Activated CD8-positive, alpha-beta memory T cell treated with anti-CD3 and anti-CD28 coated beads for 36 hours (primary cell): ENCODE measurements around the gene AXIN1. TPM values are rescaled to one million over a fixed set of nuclear protein-coding genes. Genes with fewer than 3 reads are reported as not detected.

ENCODE experiments used
- CTCF ChIA-PET: fragments of 350-600 bp; sonication (Branson Sonifier 250); formaldehyde crosslinking; loops from one replicate; lab custom pipeline; 2021; ENCODE audit warnings: antibody characterized with exemption; lab: Charles Lee
- POLR2A ChIA-PET: fragments of 350-600 bp; sonication (Branson Sonifier 250); formaldehyde crosslinking; loops from one replicate; lab custom pipeline; 2021; ENCODE audit warnings: antibody characterized with exemption; lab: Charles Lee
- total RNA-seq, 2 experiments: library from RNA; stranded (reverse); gene quantifications; one replicate each; pipeline ENCODE4 v1.2.3, GENCODE V29; 2021

The AXIN1 gene
- total RNA-seq, 2 experiments from 2014 or later: 24.7 to 25.6 TPM

DNA sequence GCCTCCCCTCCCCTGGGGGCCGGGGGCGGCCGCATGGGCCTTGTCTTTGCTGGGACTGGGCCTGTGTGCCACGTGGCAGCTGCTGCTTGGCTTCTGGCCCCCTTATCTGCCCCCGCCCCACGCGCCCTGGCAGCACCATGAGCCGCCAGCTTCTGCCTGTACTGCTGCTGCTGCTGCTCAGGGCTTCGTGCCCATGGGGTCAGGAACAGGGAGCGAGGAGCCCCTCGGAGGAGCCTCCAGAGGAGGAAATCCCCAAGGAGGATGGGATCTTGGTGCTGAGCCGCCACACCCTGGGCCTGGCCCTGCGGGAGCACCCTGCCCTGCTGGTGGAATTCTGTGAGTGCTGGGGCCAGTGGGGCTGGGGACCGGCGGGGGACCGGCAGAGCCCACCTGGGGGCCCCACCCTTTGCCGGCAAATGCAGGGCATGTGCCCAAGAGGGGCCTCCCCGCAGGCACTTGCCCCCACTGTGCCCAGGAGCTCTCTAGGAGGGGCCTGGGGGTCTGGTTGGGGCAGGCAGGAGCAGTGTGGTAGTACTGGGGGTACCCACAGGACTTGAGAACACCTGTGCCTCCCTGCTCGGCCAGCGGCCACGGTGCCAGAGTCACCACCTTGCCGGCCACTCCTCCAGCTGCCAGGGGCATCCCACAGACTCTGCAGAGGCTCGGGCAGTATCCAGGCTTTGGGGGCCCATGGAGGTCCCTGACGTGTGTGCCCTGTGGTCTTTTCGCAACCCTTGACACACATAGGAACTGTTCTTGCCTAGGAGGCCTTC, 69.3 kb downstream of the AXIN1 start, which contains the start of gene PDIA2:
TSS of gene PDIA2 (plus strand) at position 132 of the 773 bp plus-strand sequence. CDS start at position 138, 6 bp downstream.
- ChIA-PET CTCF (no interaction called here), POLR2A (no interaction called here)

DNA sequence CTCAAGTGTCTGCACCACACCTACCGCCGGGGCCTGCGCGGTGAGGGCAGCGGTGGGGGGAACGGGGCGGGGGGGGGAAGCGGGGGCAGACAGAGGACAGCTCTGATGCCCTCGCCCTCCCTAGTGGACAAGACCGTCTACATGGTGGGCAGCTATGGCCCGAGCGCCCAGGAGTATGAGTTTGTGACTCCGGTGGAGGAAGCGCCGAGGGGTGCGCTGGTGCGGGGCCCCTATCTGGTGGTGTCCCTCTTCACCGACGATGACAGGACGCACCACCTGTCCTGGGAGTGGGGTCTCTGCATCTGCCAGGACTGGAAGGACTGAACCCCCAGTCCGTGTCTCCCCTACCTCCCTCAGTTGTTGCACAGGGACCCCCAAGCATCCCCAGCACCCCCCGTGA, 70.0 kb downstream of the AXIN1 start:
- ChIA-PET POLR2A (no interaction called here), CTCF (no interaction called here)

DNA sequence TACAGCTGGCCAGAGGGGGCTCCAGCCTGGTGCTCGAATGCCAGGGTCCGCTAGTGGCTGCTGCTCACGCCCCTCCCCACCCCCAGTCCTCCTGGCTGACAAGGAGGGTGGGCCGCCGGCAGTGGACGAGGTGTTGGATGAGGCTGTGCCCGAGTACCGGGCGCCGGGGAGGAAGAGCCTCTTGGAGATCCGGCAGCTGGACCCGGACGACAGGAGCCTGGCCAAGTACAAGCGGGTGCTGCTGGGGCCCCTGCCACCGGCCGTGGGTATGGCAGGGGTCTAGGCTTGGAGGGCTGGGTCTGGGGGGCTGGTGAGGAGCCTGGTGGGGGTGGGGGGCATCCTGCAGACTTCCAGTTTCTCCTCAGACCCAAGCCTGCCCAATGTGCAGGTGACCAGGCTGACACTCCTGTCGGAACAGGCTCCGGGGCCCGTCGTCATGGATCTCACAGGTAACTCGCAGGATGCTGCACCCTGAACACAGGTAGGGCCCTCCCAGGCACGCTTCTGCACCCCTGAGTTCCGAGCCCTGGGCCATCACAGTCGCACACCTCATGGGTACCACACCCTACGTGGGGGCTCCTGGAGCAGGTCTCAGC, 70.8 kb downstream of the AXIN1 start:
- ChIA-PET POLR2A (no interaction called here), CTCF (no interaction called here)

DNA sequence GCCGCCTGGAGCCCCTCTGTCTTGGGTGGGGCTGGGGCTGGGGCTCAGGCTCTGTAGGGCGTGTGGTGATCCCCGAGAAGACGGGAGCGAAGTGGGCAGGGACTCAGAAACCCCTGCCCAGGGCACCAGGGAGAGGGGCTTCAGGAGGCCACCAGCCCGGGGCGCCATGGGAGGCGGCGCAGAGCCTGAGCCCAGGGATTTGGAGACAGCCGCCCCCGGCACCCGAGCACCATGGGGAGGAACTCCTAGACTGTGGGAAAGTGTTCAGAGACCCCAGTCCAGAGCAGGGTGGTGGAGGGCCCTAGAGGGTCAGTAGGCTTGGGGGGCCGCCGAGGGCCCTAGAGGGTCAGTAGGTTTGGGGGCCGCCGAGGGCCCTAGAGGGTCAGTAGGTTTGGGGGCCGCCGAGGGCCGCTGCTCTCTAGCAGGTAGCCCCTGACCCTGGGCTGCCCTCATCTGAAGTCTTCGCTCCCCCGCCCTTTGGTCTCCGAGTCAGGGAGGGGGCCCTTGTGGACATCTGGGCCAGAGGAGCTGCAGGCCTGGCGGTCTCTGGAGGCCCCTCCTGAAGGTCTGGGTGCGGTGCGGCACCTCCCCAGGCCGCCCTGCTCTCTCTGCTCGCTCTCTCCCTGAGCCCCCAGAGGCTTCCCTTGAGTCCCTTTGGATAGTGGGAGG, 71.4 kb downstream of the AXIN1 start:
- ChIA-PET POLR2A (no interaction called here), CTCF (no interaction called here)

DNA sequence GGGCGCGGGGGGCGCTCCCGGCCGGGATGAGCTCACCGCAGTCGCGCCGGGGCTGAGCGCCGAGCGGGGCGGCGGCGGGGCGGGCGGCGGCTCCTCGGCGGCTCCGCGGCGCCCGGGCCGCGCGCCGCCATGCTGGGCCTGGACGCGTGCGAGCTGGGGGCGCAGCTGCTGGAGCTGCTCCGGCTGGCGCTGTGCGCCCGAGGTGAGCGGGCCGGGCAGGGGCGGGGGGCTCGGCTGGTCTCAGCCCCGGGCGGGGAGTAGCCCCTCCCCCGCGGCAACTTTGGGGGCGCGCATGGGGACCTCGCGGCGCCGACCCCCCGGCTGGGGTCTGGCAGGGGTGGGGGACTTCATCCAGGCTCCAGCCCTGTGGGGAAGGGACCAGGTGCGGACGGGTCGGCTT, 72.0 kb downstream of the AXIN1 start, which contains the start of gene ARHGDIG:
TSS of gene ARHGDIG (plus strand) at position 40 of the 400 bp plus-strand sequence. CDS start at position 130, 90 bp downstream.
- ChIA-PET CTCF (no interaction called here), POLR2A (no interaction called here)

DNA sequence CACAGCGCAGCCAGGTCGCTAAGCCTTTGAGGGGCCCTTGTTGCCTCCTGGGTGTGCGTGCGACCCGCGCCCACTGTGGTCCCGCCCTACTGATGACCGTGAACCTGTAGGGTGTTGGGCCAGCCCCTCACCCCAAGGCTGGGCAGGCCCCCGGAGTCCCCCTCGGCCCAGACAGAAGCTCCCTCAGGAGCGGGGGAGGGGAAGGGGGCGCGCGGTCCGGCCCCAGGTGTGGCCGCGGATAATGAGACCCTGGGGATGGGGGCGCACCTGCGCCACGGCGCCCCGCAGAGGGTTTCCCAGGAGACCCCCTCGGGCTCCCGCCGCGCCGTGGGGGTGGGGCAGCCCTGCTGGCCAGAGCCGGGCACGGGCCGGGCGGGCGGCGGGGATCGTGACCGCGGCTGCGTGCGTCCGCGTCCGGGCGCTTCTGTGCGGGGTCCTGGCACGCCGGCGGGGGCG, 72.5 kb downstream of the AXIN1 start:
- POLR2A ChIA-PET: interaction anchor here (0.6 kb wide), 1 partner anchor 40 kb away, joined by 4 read pairs; no protein-coding TSS in a partner anchor
- CTCF ChIA-PET: no interaction called here

DNA sequence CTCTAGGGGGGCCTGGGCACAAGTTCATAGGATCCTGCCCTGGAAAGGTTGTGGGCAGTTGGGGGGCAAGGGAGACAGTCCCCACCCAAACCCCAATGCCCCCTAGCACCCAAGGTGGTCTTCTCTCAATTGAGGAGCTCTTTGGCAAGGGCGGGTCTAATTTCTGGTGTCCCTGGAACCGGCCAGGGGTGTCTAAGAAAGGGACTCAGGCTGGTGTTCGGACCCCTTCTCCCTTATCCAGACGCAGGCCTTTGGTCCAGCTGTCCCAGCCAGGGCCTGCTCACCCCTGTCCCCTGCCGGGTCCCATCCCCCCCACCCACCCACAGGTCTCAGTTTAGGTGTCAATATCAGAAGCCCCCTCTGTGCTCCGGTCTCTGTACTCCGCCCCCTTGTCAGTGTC, 73.0 kb downstream of the AXIN1 start:
- ChIA-PET CTCF (no interaction called here), POLR2A (interaction anchor here (0.6 kb wide), 1 partner anchor 39 kb away, joined by 4 read pairs; no protein-coding TSS in a partner anchor)

DNA sequence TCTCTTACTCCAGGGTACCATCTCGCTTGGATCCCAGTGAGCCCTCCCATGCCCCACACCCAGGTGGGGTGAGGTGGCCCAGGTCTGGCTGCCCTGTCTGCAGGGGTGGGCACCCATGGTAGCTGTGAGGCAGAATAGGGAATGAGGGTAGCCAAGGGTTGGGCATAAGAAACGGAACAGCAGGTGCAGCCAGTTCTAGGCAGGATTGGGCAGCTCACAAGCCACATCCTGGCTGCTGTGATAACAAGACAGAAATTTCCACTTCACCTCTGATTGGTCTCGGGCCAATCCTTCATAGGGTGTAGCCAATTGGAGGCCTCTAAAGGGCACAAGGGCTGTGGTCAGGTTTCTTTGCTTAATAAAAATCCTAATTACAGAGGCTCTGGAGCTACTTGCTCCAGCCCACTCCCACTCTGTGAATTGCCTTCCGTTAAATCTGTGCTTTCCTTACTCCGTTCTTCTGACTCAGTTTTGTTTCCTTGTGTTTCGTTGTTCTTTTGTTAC, 73.6 kb downstream of the AXIN1 start:
- ChIA-PET POLR2A (no interaction called here), CTCF (interaction anchor here (0.9 kb wide), 1 partner anchor 44 kb away, joined by 3 read pairs; the partner anchor contains the start of gene FAM234A)

DNA sequence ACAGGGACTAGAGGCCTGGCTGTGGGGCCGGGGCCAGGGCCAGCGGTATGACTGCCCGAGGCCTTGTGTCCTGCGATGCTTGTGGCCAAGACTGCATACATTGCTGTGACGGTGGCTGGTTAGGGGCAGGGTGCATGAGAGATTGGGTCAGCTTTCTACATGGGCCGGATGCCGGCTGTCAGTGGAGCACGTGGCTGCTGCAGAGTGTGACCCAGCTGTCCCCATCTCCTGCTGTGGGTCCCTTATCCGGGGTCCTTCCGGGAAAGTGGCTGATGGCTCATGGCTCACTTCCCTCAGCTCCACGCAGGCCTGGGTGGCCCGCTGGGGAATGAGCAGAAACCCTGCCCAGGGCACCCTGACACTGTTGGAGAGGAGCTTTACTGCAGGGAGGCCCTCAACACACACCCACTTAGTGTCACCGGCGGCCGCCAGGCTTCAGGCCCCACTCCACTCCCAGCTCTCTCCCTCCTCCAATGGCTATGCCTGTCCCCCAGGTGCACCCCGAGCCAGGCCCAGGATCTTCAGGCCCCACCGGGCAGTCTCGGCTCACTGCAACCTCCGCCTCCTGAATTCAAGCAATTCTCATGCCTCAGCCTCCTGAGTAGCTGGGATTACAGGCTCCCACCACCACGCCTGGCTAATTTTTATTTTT, 76.0 kb downstream of the AXIN1 start:
- ChIA-PET CTCF (interaction anchor here (1.0 kb wide), 1 partner anchor 86 kb away, joined by 3 read pairs; no protein-coding TSS in a partner anchor), POLR2A (no interaction called here)

DNA sequence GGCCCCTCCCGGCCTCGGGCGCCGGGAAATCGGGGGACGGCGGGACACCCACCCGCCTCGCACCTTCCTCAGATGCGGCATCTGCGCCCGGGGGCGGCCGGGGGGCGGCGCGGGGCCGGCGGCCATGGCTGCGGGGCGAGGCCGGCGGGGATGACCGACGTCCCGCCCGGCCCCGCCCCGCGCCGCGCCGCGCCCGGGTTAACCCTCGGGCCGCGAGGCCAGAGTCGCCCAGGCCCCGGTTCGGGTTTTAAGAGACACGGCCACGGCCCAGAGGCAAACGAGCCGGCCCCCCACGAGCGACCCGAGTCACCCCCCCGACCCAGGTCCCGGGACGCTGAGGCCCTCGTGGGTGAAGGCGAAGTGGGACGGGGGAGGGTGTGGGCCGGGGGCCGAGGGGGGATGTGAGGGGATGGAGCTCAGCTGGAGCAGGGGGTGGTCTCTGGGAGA, 76.7 kb downstream of the AXIN1 start, which contains the start of gene RGS11:
TSS of gene RGS11 (minus strand) at position 159 of the 447 bp plus-strand sequence. CDS start at position 126, 33 bp downstream.
- ChIA-PET CTCF (no interaction called here), POLR2A (no interaction called here)

DNA sequence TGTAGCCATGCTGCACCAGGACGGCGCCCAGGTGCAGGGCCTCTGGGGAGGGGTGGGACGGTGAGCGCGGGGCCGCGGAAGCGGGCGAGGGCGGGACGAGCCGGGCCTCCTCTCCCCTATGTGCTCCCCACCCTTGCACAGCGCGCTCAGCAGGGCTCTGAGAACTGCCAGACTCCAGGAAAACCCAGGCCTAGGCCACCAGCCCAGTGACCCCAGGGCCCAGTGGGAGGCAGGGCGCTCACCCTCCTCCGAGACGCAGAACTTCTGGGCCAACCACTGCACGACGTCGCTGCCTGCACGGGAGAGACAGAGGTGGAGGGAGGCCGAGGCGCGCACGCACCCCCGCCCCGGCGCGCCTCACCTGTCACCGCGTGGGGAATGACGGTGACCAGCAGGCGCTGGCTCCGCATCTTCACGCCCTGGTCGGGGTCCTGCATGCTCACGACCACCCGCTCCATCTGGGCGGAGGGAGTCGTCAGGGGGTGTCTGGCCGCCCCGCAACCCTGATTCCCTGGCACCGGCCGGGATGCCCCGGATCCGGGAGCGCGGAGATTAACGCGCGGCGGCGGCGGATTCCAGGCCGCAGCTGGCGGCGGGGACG, 77.4 kb downstream of the AXIN1 start:
- ChIA-PET CTCF (no interaction called here), POLR2A (no interaction called here)

DNA sequence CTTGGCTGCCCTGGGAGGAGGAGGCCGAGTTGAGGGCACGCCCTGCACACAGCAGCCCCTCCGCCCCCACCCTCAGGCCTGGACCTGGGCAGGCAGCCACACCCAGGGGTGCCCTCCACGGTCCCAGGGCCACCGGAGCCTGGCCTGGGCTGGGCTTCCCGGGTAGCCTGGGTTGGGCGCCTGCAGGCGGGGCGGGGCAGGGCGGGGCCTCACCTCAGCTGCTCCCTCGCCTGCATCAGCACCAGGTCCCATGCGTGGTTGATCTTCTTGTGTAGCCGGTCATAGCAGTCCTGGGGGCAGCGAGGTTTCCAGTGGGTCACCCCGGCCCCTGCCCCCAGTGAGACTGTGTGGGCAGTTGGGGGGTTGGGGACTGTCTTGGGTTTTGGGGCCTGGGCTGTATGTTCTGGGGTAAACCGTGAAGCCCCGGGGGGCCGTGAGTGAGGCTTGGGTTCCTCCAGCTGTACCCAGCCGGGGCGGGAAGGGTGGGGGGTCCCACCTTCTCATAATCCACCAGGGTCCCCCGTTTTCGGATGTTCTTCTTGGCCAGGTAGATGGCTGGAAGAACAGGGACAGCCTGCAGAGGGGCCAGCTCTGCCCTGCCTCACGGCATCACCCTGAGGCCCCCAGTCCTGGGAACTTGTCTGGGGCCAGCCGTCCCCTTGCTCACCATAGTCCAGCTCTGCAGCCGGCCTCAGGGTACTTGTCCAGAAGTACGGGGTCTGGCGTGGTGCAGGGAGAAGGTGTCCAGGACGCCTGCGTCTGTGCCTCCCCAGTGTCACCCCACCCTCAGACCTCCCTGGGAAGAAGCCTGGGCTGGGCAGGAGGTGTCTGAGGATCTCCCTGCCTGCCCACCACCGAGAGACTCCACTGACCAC, 78.7 kb downstream of the AXIN1 start:
- ChIA-PET CTCF (no interaction called here), POLR2A (no interaction called here)

DNA sequence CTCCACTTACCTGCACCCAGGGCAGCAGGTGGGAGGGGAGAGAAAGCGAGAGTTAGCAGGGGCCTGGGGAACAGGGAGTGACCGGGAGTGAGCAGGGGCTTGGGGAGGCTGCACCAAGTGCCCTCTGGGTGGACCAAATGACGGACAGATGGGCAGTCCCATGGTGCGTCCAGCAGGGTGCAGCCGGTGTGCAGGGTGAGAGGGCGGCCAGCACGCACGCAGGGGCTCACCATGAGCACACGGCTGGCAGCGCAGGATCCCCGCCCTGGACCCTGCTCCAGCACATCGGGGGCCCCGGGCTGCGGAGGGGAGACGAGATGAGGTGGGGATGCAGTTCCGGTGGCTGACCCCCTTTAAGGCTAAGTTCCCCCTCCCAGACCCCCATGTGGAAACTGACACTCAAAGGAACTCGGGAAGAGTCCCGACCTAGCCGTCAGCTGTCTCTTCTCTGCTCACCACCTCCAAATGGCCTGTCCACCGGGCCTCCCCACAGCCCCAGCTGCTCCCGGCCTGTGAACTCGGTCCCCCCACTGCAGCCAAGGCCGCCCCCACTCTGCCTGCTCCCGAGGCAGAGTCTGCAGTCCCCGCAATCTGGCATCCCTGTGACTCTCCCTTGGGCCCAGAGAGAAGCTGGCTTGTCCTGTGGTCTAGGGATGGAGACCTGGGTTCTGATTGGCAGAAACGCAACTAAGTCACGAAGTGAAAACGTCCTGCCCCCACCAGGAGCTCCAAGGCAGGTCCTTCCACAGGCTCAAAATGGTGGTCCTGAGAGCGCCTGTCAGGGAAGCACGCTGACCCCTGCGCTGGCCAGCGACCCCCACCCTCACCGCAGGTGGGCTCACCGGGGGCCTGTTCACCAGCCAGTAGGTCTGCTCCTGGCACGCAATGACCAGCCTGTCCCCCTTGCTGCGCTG, 79.6 kb downstream of the AXIN1 start:
- CTCF ChIA-PET: no interaction called here
- POLR2A ChIA-PET: no interaction called here

DNA sequence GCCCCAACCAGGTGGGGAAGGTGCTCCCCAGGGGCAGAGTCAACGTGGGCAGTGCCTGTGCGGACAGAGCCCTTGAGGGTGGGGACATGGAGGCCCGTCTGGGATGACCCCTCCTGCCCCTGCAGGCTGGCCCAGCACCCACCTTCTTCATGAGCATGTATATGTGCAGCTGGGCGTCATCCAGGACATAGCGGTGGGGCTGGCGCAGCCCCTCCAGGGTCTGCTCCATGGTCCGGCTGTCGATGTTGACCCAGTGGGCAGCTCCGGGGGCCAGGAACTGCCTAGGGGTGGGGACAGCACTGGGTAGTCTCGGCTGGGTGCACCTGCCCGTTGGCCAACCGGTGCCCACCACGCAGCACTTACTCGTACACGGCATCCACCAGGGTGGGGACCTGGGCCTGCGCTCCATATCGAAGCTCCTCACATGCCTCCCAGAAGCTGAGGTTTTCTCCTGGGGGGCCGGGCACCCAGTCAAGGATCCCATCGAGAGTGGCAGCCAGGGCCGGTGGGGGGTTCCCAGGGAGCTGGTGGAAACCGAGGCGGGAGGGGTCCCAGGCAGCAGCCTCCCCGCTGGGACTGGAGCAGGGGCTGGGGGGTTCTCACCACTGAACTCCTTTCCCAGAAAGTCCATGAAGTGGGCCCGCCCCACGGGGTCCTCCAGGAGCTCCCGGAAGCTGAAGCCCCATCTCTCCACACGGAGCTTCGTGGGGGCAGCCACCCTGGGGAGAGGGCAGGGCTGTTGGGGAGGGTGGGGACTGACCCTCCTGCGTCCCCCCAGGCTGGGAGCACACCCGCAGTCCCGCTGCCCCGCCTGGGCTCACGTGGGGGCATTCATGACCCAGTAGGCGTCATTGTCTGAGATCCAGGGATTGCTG, 81.9 kb downstream of the AXIN1 start:
- ChIA-PET CTCF (no interaction called here), POLR2A (no interaction called here)

DNA sequence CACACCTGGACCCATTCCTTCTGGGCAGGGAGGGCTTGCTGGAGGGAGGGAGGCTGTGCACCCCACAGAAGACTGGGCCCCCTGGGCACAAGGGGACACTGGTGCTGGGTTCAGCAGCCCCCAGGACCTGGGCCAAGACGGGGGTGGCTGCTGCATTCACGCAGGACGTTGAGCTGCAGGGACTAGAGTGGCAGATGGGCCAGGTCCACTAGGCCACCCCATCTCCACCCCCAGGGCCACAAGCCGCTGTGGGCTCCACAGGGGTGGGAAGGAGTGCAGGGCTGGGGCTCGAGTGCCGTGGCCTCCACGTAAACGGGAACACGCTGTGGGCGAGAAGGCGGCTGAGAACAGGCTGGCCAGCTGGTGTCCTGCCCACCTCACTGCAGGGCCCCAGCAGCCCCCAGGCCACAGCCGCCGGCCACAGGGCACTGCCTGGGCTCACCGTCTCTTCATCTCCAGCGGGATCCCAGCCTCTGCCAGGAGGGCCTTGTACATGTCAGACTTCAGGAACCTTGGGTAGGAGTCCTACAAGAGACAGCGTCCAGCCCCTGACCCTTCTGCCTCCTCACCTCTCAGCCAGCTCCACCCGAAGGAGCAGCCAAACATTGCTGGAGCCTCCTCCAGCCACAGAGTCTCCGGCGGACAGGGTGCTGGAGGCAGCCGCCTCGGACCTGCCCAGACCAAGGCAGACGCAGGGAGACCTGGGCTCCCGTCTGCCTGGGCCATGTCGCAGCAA, 83.3 kb downstream of the AXIN1 start:
- POLR2A ChIA-PET: no interaction called here
- CTCF ChIA-PET: interaction anchor here (1.4 kb wide), 1 partner anchor 34 kb away, joined by 3 read pairs; the partner anchor contains the start of gene FAM234A
